ENCODE results near the gene PDE1C.

PDE1C gene

DNA sequence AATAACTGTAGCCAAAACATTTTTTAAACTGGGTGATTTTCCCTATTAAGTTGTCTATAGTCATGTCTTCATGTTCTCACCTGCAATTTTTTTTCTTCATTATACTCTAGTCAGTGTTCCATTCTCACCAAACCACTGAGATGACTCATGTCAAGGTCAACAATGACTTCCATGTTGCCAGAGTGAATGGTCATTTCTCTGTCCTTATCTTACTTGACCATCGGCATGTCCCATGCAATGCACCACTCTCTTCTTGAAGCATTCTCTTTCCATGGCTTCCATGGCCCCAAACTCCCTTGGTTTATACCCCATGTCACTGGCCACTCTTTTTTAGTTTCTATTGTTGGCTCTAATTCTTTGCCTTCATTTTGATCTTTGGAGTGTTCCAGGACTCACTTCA, 209.3 kb downstream of the PDE1C start:
- H3K4me1 ChIP-seq = no peaks in the 10 kb centered on the region
- no peak overlapping the region for H2AFZ ChIP-seq
- H3K4me3 ChIP-seq (ENCODE audit: low read depth, low read length) = no peak overlapping the region
- H3K4me2 ChIP-seq (ENCODE audit: low read length) = no peak overlapping the region
- no peaks in the 10 kb centered on the region for H3K79me2 ChIP-seq
- no peaks in the 10 kb centered on the region for H3K36me3 ChIP-seq (ENCODE audit: control insufficient read depth, insufficient read depth, low read length)
- H3K27ac ChIP-seq = no peak overlapping the region
- H3K27me3 ChIP-seq (ENCODE audit: control insufficient read depth, insufficient read depth, low read length) = no peaks in the 10 kb centered on the region
- H3K9ac ChIP-seq = no peak overlapping the region
- TF ChIP-seq, protein P1, sequence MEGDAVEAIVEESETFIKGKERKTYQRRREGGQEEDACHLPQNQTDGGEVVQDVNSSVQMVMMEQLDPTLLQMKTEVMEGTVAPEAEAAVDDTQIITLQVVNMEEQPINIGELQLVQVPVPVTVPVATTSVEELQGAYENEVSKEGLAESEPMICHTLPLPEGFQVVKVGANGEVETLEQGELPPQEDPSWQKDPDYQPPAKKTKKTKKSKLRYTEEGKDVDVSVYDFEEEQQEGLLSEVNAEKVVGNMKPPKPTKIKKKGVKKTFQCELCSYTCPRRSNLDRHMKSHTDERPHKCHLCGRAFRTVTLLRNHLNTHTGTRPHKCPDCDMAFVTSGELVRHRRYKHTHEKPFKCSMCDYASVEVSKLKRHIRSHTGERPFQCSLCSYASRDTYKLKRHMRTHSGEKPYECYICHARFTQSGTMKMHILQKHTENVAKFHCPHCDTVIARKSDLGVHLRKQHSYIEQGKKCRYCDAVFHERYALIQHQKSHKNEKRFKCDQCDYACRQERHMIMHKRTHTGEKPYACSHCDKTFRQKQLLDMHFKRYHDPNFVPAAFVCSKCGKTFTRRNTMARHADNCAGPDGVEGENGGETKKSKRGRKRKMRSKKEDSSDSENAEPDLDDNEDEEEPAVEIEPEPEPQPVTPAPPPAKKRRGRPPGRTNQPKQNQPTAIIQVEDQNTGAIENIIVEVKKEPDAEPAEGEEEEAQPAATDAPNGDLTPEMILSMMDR (IDR thresholded peaks at IDR 0.05) = no peak
- no peaks in the 10 kb centered on the region for H3K9me3 ChIP-seq (ENCODE audit: control insufficient read depth, low read length)

GRCh38 chr7:31858055-31858454, 212.2 kb downstream of the PDE1C start:
- Histone ChIP-seq H3K27me3 (ENCODE audit: control insufficient read depth, insufficient read depth, low read length) (no peaks in the 10 kb centered on the region), H3K4me3 (ENCODE audit: low read depth, low read length) (no peak overlapping the region), H3K4me1 (no peaks in the 10 kb centered on the region), H3K27ac (no peak overlapping the region), H3K36me3 (ENCODE audit: control insufficient read depth, insufficient read depth, low read length) (no peaks in the 10 kb centered on the region), H3K9me3 (ENCODE audit: control insufficient read depth, low read length) (no peaks in the 10 kb centered on the region), H3K79me2 (no peaks in the 10 kb centered on the region), H2AFZ (no peak overlapping the region), H3K4me2 (ENCODE audit: low read length) (no peak overlapping the region), H3K9ac (no peak overlapping the region)
- TF ChIP-seq, protein P1 (IDR thresholded peaks at IDR 0.05) = no peak

DNA sequence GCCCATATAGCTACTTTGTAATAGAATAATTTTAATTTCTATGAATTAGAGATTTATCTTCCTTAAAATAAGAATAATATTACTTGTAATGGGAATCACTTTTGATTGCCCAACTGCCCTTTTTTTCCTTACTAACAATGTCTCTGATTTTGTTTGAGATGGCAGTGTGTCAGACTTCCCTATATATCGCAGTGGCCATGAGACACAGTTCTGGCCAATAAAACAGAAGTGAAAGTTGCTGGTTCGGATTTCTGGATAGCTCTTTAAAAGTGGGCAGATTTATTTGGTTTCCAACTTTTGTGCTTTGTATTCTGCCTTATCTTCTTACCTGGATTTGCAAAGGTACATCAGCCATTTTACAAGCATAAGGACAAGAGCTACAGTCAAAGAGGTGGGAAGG, 213.0 kb downstream of the PDE1C start:
- H3K4me1 ChIP-seq = no peaks in the 10 kb centered on the region
- H3K4me3 ChIP-seq (ENCODE audit: low read depth, low read length) = no peak overlapping the region
- no peak overlapping the region for H3K4me2 ChIP-seq (ENCODE audit: low read length)
- H3K36me3 ChIP-seq (ENCODE audit: control insufficient read depth, insufficient read depth, low read length) = no peaks in the 10 kb centered on the region
- H3K27ac ChIP-seq = no peak overlapping the region
- TF ChIP-seq, protein P1 (IDR thresholded peaks at IDR 0.05) = no peak
- no peaks in the 10 kb centered on the region for H3K79me2 ChIP-seq
- no peak overlapping the region for H2AFZ ChIP-seq
- H3K9ac ChIP-seq = no peak overlapping the region
- H3K27me3 ChIP-seq (ENCODE audit: control insufficient read depth, insufficient read depth, low read length) = no peaks in the 10 kb centered on the region
- no peaks in the 10 kb centered on the region for H3K9me3 ChIP-seq (ENCODE audit: control insufficient read depth, low read length)

- TF ChIP-seq, protein P1 (IDR thresholded peaks at IDR 0.05) = no peak
- H3K27ac ChIP-seq = no peak overlapping the region
- H3K4me1 ChIP-seq = no peaks in the 10 kb centered on the region
- H3K79me2 ChIP-seq = no peaks in the 10 kb centered on the region
- no peaks in the 10 kb centered on the region for H3K36me3 ChIP-seq (ENCODE audit: control insufficient read depth, insufficient read depth, low read length)
- no peak overlapping the region for H2AFZ ChIP-seq
- H3K4me2 ChIP-seq (ENCODE audit: low read length) = no peak overlapping the region
- no peaks in the 10 kb centered on the region for H3K9me3 ChIP-seq (ENCODE audit: control insufficient read depth, low read length)
- no peak overlapping the region for H3K9ac ChIP-seq
- H3K4me3 ChIP-seq (ENCODE audit: low read depth, low read length) = no peak overlapping the region
- H3K27me3 ChIP-seq (ENCODE audit: control insufficient read depth, insufficient read depth, low read length) = no peaks in the 10 kb centered on the region
These were observed 213.9 kb downstream of the PDE1C start for GRCh38 chr7:31856337-31856736.

DNA sequence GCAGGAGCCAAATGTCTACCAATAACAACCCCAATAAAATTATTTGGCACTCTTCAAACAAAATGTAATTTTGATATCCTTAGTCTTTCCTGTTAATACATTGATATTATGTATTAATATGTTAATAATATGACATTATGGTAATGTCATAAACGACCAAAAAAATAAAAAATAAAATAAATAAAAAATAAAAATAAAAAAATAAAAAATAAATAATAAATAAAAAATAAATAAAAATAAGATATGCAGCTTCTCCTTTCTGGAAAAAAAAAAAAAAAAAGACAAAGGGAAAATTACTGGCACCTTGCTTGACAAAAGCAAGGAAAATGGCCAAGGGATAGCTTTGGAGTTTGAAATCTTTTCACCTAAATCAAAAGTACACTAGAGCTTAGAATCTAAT, 214.7 kb downstream of the PDE1C start:
- no peak overlapping the region for H3K4me3 ChIP-seq (ENCODE audit: low read depth, low read length)

More for the DNA sequence above, 214.7 kb downstream of the PDE1C start:
- no peak overlapping the region for H3K9ac ChIP-seq
- H3K9me3 ChIP-seq (ENCODE audit: control insufficient read depth, low read length) = no peaks in the 10 kb centered on the region
- no peak overlapping the region for H2AFZ ChIP-seq
- no peaks in the 10 kb centered on the region for H3K4me1 ChIP-seq
- no peak overlapping the region for H3K4me2 ChIP-seq (ENCODE audit: low read length)
- H3K27me3 ChIP-seq (ENCODE audit: control insufficient read depth, insufficient read depth, low read length) = no peaks in the 10 kb centered on the region
- H3K36me3 ChIP-seq (ENCODE audit: control insufficient read depth, insufficient read depth, low read length) = no peaks in the 10 kb centered on the region
- TF ChIP-seq, protein P1 (IDR thresholded peaks at IDR 0.05) = no peak
- no peak overlapping the region for H3K27ac ChIP-seq
- no peaks in the 10 kb centered on the region for H3K79me2 ChIP-seq
